ENCODE data around the gene SSU72.
A peak's percentile ranks its signal among the peaks of the same experiment; 100 is the strongest.
"Not testable (repeated sequence)": the region's sequence is repeated elsewhere in the genome, so short reads cannot be mapped to it uniquely, and the experiment has no call there.

SSU72 gene

DNA sequence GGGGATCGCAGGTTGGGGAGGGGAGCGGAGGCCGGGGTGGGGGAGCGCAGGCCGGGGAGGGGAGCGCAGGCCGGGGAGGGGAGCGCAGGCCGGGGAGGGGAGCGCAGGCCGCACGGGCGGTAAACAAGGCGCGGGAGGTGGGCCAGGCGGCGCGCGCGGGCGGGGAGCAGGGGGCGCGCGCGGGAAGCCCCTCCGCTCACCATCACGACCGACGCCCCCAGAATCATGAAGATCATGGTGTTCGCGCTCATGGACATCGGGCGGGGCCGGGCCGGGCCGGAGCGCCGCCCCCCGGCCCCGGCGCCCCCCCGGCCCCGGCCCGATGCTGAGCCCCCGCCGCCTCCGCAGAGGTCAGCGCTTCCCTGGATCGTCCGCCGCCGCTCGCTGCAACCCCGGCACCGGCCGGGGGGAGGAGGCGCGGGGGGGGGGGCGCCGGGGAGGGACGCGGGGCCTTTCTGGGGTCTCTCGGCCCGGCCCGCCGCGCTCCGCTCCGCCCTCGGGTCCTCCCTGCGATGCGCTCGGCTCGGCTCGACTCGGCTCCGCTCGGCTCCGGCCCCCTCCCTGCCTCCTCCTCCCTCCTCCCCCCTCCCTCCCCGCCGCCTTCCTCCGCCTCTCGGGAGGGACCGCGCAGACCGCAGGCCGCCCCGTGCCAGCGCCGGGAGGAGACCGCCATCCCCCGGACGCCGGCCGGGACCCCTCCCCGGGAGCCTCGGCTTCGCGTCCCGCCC lies 34.4 kb downstream of the SSU72 start, which contains the start of gene TMEM240:
Gene TMEM240 (minus strand): TSS at position 535 of the 728 bp plus-strand sequence. CDS start 278 bp downstream, at position 257.
- peak; percentile 21 to 30 for DNase-seq

DNA sequence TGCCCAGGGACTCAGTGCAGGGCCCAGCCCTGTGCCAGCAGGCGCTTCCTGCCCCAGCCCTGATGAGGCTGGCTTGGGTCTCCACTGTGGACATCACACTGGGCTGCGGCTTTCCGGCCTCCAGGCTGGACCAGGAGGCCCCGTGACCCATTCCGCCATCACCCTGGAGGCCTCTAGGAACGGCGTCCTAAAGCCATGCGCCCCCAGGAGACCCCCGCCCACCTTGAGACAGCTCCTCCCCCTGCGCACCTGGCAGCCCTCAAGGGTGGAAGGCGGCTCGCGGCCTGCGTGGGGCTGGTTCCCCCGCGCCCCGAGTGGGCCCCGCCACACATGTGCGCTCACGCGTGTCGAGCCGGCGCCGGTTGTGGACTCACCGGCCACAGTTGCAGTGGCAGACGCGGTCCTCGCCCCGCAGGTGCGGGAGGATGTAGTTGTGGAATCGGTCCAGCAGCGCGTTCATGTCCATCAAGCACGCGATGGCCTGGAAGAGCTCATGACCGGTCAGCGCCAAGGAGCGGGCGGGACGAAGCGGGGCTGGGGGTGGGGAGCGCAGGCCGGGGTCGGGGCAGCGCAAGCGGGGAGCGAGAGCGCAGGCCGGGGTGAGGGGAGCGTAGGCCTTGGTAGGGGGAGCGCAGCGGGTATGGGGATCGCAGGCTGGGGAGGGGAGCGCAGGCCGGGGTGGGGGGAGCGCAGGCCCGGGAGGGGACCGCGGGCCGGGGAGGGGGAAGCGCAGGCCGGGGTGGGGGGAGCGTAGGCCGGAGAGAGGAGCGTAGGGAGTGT lies 35.2 kb downstream of the SSU72 start:
- no peak for DNase-seq

DNA sequence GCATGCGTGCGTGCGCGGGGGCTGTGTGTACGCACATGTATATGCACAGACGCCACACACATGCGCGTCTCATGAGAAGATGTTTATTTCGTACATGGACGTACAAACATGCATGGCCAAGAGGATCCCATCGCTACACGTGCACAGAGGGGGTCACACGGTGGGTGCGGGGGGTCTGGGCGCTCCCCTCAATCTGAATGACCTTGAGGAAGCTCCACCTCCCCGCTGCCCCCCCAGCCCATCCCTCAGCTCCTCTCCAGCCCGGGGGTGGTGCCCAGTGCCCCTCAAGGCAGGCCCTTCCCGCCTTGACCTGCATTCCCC lies 35.7 kb downstream of the SSU72 start:
- no peak for DNase-seq

DNA sequence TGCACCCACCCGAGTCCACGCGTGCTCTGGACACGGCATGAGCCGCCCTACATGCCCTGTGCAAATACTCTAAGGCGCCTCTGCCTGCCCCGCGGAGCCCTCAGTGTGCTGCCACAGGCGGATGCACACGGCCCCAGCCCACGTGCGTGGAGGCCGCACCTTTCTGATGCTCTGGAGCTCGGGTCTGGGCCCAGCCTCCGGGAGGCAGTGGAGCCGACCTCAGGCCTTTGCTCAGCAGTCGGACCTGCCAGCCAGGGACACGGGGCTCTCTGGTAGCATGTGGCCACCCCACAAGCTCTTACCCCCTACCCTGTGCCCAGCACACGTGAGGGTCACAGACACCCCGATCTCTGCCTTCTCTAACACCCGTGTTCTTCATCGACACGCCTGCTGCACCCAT lies 36.3 kb downstream of the SSU72 start:
- DNase-seq: no peak

GRCh38 chr1:1537626-1538250 lies 36.9 kb downstream of the SSU72 start:
- no peak for DNase-seq

DNA sequence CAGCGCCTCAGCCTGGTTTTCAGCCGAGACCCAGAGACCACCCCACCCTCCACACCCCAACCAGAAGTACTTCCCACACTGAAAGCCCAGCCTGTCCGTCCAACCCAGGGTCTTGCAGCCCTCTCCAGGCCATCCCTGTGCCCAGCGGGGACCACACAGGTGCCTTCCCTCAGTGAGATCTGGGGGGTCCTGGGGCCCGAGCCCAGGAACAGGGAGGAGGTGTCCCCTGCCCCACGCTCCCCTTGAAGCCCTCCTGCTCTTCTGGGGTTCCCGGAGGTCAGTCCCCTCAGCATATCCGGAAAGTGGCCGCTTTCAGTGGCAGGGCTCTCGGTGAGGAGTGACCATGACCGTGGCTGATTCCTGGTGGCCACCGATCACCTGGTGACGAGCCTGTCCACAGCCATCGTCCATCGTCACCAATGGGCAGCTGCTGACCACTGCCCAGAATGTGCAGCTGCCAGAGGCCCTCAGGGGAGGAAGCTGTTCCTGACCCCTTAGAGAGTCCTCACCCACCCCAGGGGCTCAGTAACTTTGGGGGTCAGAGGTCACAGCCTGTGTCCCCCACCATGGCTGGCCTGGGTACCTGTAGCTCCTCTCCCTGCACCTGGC lies 37.6 kb downstream of the SSU72 start:
- no peak for DNase-seq

DNA sequence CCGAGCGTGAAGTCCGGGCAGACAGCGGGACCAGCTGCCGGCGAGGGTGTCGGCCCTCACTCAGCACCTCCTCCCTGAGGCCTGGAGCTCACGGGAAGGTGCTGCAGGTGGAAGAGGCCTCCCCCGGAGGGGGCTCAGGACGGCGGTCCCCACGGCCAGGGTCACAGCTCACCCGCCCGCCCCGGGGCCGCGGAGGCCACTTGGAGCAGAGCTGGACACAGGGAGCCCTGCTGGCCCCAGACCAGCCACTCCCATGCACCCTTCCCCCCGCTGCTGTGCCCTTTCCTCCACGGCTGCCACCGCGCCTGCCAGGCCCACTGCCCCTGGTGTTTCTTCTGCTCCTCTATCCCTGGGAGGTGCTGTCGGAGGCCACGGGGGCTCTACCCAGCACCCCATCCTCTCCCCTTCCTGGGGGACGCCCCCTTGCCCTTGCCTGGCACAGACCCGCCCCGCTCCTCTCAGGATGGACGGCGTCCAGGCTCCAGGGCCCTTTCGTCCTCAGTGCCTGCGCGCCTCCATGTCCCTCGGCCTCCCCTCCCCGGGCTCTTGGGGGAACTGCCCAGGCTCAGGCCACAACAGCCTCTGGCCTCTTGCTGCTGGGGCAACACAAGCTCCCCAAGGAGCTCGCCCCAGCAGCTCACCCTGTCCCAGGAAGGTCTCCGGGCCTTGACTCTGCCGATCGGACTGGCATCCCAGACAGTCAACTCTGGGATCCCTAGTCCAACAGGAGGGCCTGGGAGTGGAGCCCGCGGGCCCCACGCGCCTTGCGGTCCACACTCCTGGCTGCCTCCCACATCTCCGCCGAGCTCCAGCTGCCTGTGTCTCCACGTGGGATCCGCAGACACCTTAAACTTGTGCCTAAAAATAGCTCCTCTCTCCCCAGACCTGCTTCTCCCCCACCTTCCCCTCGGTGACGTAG lies 38.4 kb downstream of the SSU72 start:
- no peak for DNase-seq

GRCh38 chr1:1535201-1536018 lies 39.3 kb downstream of the SSU72 start:
- no peak for DNase-seq

- no peak for DNase-seq
These were observed 40.1 kb downstream of the SSU72 start for GRCh38 chr1:1534401-1535154.

DNA sequence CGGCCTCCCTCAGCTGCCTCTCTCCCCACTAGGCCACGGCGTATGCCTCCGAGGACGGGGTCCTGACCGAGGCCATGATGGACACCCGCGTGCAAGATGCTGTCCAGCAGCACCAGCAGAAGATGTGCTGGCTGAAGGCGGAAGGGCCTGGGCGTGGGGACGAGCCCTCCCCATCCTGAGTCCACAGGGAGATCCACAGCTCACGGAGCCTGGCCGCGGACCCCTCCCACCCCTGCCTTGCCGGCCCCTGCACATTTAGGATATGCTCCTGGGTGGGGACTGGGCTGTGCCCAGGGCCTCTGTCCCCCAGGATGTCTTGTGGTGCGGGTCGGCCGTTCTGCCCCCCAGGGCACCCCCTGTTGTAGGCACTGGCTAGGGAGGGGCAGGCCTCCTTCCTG lies 40.8 kb downstream of the SSU72 start:
- DNase-seq: not testable (repeated sequence)

DNA sequence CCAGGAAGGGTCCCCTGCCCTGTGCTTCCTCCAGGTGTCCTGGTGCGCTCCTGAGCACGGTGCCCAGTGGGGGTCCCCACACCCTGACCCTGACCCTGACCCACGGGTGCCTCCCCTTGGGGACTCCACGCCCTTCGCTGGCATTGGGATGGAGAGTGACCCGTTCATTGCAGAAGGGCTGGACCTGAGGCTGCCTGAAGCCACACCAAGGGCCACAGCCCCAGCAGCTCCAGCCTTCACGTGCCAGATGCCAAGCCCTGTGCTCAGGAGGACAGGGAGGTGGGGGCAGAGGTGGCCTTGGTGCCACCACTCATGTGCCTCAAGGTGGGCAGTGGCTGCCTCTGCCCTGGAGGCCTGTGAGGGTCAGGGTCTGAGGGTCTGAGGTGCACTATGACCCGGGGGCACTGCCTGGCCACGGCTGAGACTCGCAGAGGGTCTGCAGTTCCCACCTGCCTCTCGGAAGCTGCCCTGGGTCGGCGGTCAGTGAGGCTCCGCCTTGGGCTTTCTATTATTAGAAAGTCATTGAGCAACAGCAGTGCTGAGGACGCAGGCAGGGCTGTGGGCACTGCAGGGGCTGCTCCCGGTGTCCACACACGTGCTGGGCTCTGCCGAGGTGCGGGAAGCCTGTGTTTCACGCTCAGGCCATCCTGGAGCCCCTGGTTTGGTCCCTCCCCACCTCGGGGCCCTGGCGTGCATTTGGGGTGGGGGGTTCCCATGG lies 41.3 kb downstream of the SSU72 start:
- not testable (repeated sequence) for DNase-seq

- DNase-seq: no peak
These were observed 42.7 kb downstream of the SSU72 start for GRCh38 chr1:1531947-1532346.

DNA sequence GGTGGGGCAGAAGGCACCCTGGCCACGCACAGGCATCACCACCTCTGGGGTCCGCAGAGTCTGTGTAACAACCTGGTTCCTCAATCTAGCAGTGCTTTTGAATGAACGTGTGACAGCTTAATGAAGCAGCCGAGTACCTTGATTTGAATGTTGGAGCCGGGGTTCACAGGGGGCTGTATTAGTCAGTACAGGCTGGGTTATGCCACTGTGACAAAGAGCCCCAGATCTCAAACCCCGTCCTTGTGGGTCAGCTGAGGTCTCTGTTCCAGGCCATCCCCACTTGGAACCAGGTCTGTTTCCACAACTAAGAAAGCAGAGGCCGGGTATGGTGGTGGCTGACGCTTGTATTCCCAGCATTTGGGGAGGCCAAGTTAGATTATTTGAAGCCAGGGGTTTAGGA lies 44.7 kb downstream of the SSU72 start:
- DNase-seq: no peak

- no peak for DNase-seq
These were observed 45.3 kb downstream of the SSU72 start for GRCh38 chr1:1529321-1529720.

GRCh38 chr1:1528301-1529267 lies 46.1 kb downstream of the SSU72 start:
- DNase-seq: no peak

GRCh38 chr1:1527092-1527816 lies 47.4 kb downstream of the SSU72 start:
- no peak for DNase-seq

GRCh38 chr1:1526476-1526875 lies 48.2 kb downstream of the SSU72 start:
- DNase-seq: not testable (repeated sequence)
